Astrocyte (in vitro differentiated cells and primary cell): Measurements from ENCODE around the gene LIMS2.

ENCODE experiments used
- EZH2 ChIP-seq: IDR thresholded peaks from 2 replicates; pipeline ENCODE4 v1.6.1; 2012; ENCODE audit warnings: mild to moderate bottlenecking, low read length, inconsistent platforms; ENCODE audit not compliant: insufficient read depth
- TF ChIP-seq, protein P1 (sequence below): IDR thresholded peaks from 2 replicates; pipeline ENCODE4 v1.5.1; 2011; ENCODE audit warnings: low read depth, mild to moderate bottlenecking, inconsistent platforms, low read length, moderate library complexity; ENCODE audit not compliant: insufficient read depth

DNA sequence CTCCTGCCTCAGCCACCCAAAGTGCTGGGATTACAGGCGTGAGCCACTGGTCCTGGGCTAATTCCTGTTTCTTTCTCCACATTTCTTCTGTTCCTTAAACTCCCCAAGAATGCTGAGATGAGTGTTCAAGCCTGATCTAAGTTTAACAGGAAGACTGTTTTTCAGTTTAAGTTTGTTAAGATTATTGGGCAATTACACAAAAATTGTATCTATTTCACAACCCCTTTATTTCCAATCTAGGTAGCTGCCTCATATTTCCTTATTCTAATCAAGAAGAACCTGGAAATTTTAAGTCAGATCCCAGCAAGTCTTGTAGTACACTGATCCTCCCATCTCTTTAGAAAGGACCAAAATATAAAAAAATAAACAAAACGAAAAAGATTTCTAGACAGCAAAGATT is 37.7 kb upstream of the LIMS2 start:
- TF ChIP-seq, protein P1, sequence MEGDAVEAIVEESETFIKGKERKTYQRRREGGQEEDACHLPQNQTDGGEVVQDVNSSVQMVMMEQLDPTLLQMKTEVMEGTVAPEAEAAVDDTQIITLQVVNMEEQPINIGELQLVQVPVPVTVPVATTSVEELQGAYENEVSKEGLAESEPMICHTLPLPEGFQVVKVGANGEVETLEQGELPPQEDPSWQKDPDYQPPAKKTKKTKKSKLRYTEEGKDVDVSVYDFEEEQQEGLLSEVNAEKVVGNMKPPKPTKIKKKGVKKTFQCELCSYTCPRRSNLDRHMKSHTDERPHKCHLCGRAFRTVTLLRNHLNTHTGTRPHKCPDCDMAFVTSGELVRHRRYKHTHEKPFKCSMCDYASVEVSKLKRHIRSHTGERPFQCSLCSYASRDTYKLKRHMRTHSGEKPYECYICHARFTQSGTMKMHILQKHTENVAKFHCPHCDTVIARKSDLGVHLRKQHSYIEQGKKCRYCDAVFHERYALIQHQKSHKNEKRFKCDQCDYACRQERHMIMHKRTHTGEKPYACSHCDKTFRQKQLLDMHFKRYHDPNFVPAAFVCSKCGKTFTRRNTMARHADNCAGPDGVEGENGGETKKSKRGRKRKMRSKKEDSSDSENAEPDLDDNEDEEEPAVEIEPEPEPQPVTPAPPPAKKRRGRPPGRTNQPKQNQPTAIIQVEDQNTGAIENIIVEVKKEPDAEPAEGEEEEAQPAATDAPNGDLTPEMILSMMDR, result no peak
- no peak for TF ChIP-seq EZH2
